Natural killer cell (primary cell): ENCODE data around the gene PDRG1. TPM values are rescaled to one million over a fixed set of nuclear protein-coding genes. Genes with fewer than 3 reads are reported as not detected.
"Not testable (repeated sequence)": the region's sequence is repeated elsewhere in the genome, so short reads cannot be mapped to it uniquely, and the experiment has no call there.

ENCODE experiments used
- ATAC-seq, 3 donors: fragments of 150-1000 bp in 2 of 3; fragments of 200-7000 bp in 1 of 3; cut with Tn5 transposase; 1 replicate in 1 of 3; 2 replicates in 2 of 3; pipeline ENCODE4 v1.10.0; 2021; ENCODE audit warnings: mild to moderate bottlenecking in 2 of 3, moderate library complexity in 2 of 3
- DNase-seq, 2 donors: peaks; one replicate each; pipeline versions ENCODE4 v3.0.0 to v3.0.0-alpha.2; 2013 to 2021; ENCODE audit warnings: mixed read lengths in 1 of 2
- H3K27ac ChIP-seq: one replicate; pipeline ENCODE4 v1.5.1; 2013; ENCODE audit warnings: mild to moderate bottlenecking, low read length
- H3K27me3 ChIP-seq: one replicate; pipeline ENCODE4 v1.6.1; 2013; ENCODE audit warnings: low read length; ENCODE audit not compliant: control insufficient read depth, insufficient read depth
- H3K36me3 ChIP-seq: one replicate; pipeline ENCODE4 v1.6.1; 2013; ENCODE audit warnings: low read length; ENCODE audit not compliant: control insufficient read depth, insufficient read depth
- H3K4me1 ChIP-seq: one replicate; pipeline ENCODE4 v1.6.1; 2013; ENCODE audit warnings: low read length; ENCODE audit not compliant: control insufficient read depth, insufficient read depth
- H3K4me3 ChIP-seq: one replicate; pipeline ENCODE4 v1.5.1; 2013; ENCODE audit warnings: low read length
- H3K9me3 ChIP-seq: one replicate; pipeline ENCODE4 v1.6.1; 2013; ENCODE audit warnings: low read length; ENCODE audit not compliant: control insufficient read depth, insufficient read depth
- H3K27ac Mint-ChIP-seq, 2 donors: one replicate each; pipeline ENCODE4 v1.8.0; 2022; ENCODE audit warnings: mild to moderate bottlenecking in 2 of 2, mixed read lengths in 2 of 2, moderate library complexity in 1 of 2
- H3K27me3 Mint-ChIP-seq, 2 donors: one replicate each; pipeline ENCODE4 v1.8.0; 2022; ENCODE audit warnings: low read depth in 2 of 2, mixed read lengths in 2 of 2
- H3K36me3 Mint-ChIP-seq: one replicate; pipeline ENCODE4 v1.8.0; 2022; ENCODE audit warnings: mixed read lengths
- H3K4me1 Mint-ChIP-seq, 2 donors: one replicate each; pipeline ENCODE4 v1.8.0; 2022; ENCODE audit warnings: mixed read lengths in 2 of 2
- H3K4me3 Mint-ChIP-seq: one replicate; pipeline ENCODE4 v1.8.0; 2022; ENCODE audit warnings: mild to moderate bottlenecking, moderate library complexity, mixed read lengths
- H3K9me3 Mint-ChIP-seq, 2 donors: one replicate each; pipeline ENCODE4 v1.8.0; 2022; ENCODE audit warnings: mixed read lengths in 2 of 2
- WGBS: methylation state at CpG from one replicate; pipeline ENCODE4 v1.1.7; 2013; ENCODE audit warnings: missing lambda C conversion rate; ENCODE audit not compliant: insufficient coverage; 5-methylcytosine and 5-hydroxymethylcytosine counted together
- intact Hi-C: fragments of 100-400 bp; cut with micrococcal nuclease; formaldehyde crosslinking; loops from one replicate; pipeline ENCODE4 v1.14.2; 2022
- total RNA-seq, 4 donors: library from RNA; stranded (reverse); fragments of 120-200 nt in 1 of 4; gene quantifications; one replicate each; pipeline versions ENCODE4 v1.2.3 to v1.2.4, GENCODE V29; 2013 to 2022
- TF ChIP-seq, protein P1 (sequence below): fragments of 200-600 bp; IDR thresholded peaks from one replicate; pipeline ENCODE4 v1.8.0; 2022; ENCODE audit warnings: antibody characterized with exemption

Gene PDRG1
- total RNA-seq, 3 donors from 2014 or later (not counting 1 experiment from before 2014, with no cell fraction given) = 9.0 to 12.8 (median 10.4) TPM

DNA sequence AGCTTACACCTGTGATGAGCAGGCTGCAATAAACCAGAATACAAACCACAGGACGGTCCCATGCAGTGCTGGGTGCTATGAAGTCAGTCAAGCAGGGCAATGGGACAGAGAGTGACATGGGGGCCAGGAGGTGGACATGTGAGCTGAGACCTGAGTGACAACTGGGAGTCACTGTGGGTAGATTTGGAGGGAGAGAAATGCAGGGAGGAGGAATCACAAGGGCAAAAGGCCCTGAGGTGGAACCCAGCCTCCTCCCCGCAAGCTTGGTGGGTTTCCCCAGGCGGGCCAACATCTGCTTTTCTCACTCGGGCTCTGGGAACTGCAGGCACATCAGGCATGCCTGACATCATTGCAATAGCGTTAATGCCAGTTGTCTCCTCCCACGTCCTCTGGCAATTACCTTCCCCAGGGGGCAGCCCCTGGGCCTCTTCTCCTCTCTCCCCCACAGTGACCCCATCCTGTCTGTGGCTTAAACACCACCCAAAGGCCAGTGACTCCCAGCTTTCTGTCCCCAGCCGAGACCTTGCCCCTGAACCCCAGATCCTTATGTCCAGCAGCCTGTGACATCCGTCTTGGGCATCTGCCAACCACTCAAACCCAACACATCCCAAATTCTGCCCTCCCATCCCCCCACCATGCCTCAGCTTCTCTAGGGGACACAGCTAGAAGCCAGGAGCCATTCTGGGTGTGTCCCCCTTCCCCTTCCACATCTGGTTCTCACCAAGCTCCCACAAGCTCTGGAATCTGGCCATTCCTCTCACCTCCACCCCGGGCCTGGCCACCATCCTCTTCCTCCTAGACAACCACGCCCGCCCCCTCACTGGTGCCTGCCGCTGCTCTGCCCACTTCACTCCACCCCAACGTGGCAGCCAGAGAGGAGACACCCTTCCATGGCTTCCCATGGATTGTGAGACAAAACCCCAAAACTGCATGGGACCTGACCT lies 28.2 kb downstream of the PDRG1 start:
- Mint-ChIP-seq H3K27me3 (peaks cover 11 to 19% of the 10 kb centered on the region in 2 donors), H3K9me3 (no peaks in the 10 kb centered on the region), H3K27ac (no peak overlapping the region), H3K4me3 (no peak overlapping the region), H3K36me3 (no peaks in the 10 kb centered on the region), H3K4me1 (peaks cover 0 to 4% of the 10 kb centered on the region in 2 donors)
- Histone ChIP-seq H3K27me3 (no peaks in the 10 kb centered on the region), H3K36me3 (no peaks in the 10 kb centered on the region), H3K9me3 (no peaks in the 10 kb centered on the region), H3K4me3 (no peak overlapping the region), H3K27ac (no peak overlapping the region), H3K4me1 (no peaks in the 10 kb centered on the region)
- intact Hi-C loops = no loop called here
- TF ChIP-seq, protein P1, sequence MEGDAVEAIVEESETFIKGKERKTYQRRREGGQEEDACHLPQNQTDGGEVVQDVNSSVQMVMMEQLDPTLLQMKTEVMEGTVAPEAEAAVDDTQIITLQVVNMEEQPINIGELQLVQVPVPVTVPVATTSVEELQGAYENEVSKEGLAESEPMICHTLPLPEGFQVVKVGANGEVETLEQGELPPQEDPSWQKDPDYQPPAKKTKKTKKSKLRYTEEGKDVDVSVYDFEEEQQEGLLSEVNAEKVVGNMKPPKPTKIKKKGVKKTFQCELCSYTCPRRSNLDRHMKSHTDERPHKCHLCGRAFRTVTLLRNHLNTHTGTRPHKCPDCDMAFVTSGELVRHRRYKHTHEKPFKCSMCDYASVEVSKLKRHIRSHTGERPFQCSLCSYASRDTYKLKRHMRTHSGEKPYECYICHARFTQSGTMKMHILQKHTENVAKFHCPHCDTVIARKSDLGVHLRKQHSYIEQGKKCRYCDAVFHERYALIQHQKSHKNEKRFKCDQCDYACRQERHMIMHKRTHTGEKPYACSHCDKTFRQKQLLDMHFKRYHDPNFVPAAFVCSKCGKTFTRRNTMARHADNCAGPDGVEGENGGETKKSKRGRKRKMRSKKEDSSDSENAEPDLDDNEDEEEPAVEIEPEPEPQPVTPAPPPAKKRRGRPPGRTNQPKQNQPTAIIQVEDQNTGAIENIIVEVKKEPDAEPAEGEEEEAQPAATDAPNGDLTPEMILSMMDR = no peak
- no peak for ATAC-seq
- DNase-seq = no peak
- WGBS = 58% methylated on average over 13 of the region's 13 CpGs

DNA sequence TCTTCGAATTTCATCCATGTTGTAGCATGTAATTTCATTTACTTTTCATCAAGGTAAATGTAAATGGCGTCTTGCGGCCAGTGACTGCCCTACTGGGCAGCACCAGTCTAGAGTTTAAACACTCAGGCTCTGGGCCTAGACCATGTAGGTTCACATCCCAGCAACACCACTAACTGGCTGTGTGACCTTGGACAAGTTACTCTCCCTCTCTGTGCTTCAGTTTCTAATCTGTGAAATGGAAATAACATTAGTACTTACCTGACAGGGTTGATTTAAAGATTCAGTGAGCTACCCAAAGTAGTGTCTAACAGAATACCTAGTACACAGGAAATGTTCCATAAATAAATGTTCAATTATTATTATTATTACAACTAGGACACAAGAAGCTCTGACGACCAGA lies 29.3 kb downstream of the PDRG1 start:
- TF ChIP-seq, protein P1 = no peak
- Histone ChIP-seq H3K4me3 (no peak overlapping the region), H3K27ac (no peak overlapping the region), H3K9me3 (no peaks in the 10 kb centered on the region), H3K36me3 (no peaks in the 10 kb centered on the region), H3K27me3 (no peaks in the 10 kb centered on the region), H3K4me1 (no peaks in the 10 kb centered on the region)
- Mint-ChIP-seq H3K9me3 (no peaks in the 10 kb centered on the region), H3K4me3 (no peak overlapping the region), H3K36me3 (no peaks in the 10 kb centered on the region), H3K27me3 (peaks cover 16 to 21% of the 10 kb centered on the region in 2 donors), H3K4me1 (peaks cover 0 to 4% of the 10 kb centered on the region in 2 donors), H3K27ac (no peak overlapping the region)
- ATAC-seq = no peak
- 90% methylated on average over 4 of the region's 4 CpGs for WGBS
- no peak for DNase-seq
- intact Hi-C loops = no loop called here

DNA sequence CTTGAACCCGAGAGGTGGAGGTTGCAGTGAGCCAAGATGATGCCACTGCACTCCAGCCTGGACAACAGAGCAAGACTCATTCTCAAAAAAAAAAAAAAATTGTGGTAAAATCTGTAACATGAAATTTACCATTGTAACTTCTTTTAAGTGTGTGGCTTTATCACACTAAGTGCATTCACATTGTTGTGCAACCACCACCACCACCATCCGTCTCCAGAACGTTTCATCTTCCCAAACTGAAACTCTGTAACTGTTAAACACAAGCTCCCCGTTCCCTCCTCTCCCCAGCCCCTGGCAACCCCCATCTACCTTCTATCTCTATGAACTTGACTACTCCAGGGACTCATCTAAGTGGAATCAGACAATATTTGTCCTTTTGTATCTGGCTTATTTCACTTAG lies 29.7 kb downstream of the PDRG1 start:
- Histone ChIP-seq H3K36me3 (no peaks in the 10 kb centered on the region), H3K27ac (no peak overlapping the region), H3K4me3 (no peak overlapping the region), H3K4me1 (no peaks in the 10 kb centered on the region), H3K27me3 (no peaks in the 10 kb centered on the region), H3K9me3 (no peaks in the 10 kb centered on the region)
- Mint-ChIP-seq H3K4me1 (peaks cover 0 to 4% of the 10 kb centered on the region in 2 donors), H3K4me3 (no peak overlapping the region), H3K36me3 (no peaks in the 10 kb centered on the region), H3K27me3 (peaks cover 16 to 21% of the 10 kb centered on the region in 2 donors), H3K9me3 (no peaks in the 10 kb centered on the region), H3K27ac (no peak overlapping the region)
- ATAC-seq (no peak), DNase-seq (no peak)
- intact Hi-C loops = no loop called here
- TF ChIP-seq, protein P1 = no peak
- 62% methylated on average over 4 of the region's 4 CpGs for WGBS

DNA sequence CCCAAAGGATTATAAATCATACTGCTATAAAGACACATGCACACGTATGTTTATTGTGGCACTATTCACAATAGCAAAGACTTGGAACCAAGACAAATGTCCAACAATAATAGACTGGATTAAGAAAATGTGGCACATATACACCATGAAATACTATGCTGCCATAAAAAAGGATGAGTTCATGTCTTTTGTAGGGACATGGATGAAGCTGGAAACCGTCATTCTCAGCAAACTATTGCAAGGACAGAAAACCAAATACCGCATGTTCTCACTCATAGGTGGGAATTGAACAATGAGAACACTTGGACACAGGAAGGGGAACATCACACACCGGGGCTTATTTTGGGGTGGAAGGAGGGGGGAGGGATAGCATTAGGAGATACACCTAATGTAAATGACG lies 30.4 kb downstream of the PDRG1 start:
- H3K27ac ChIP-seq, H3K36me3 Mint-ChIP-seq: not testable (repeated sequence)

More for the DNA sequence above, 30.4 kb downstream of the PDRG1 start:
- H3K4me3 ChIP-seq, H3K4me1 ChIP-seq, H3K4me1 Mint-ChIP-seq, H3K9me3 ChIP-seq, H3K36me3 ChIP-seq, H3K4me3 Mint-ChIP-seq, H3K27me3 ChIP-seq, H3K27ac Mint-ChIP-seq, intact Hi-C loops, ATAC-seq, DNase-seq, H3K9me3 Mint-ChIP-seq: not testable (repeated sequence)
- 75% methylated on average over 1 of the region's 5 CpGs for WGBS
- peaks cover 16 to 21% of the 10 kb centered on the region in 2 donors for H3K27me3 Mint-ChIP-seq
